B cell (primary cell): ENCODE measurements around the gene LCN12. TPM values are rescaled to one million over a fixed set of nuclear protein-coding genes. Genes with fewer than 3 reads are reported as not detected.

Experiments
- ATAC-seq: fragments of 200-7000 bp; cut with Tn5 transposase; one replicate; pipeline ENCODE4 v1.10.0; 2021; ENCODE audit warnings: low read depth, mild to moderate bottlenecking, moderate number of reproducible peaks, moderate library complexity
- CTCF ChIA-PET: fragments of 350-600 bp; sonication (Branson Sonifier 250); formaldehyde crosslinking; loops from one replicate; lab custom pipeline; 2021; ENCODE audit warnings: antibody characterized with exemption, inconsistent platforms; lab: Charles Lee
- POLR2A ChIA-PET: fragments of 350-600 bp; sonication (Branson Sonifier 250); formaldehyde crosslinking; loops from one replicate; lab custom pipeline; 2021; ENCODE audit warnings: antibody characterized with exemption; lab: Charles Lee
- DNase-seq: peaks from one replicate; pipeline ENCODE4 v3.0.0; 2013
- H2AFZ ChIP-seq: 2 replicates; pipeline ENCODE4 v1.6.1; 2012; ENCODE audit warnings: mild to moderate bottlenecking, low read depth, low read length; ENCODE audit not compliant: insufficient read depth, poor library complexity, severe bottlenecking
- H3K27ac ChIP-seq, 2 donors: 1 replicate in 1 of 2; 2 replicates in 1 of 2; pipeline ENCODE4 v1.5.1; 2012 to 2013; ENCODE audit warnings: low read length in 2 of 2, mild to moderate bottlenecking in 2 of 2, moderate library complexity in 1 of 2
- H3K27me3 ChIP-seq, 4 experiments: fragments of 200-600 bp in 1 of 4; sonication (generic) in 1 of 4; replicated peaks in 1 of 4; 1 replicate in 2 of 4; 2 replicates in 2 of 4; pipeline versions ENCODE4 v1.6.1 to v1.7.0; 2013 to 2016; ENCODE audit warnings: low read length in 3 of 4, mild to moderate bottlenecking in 2 of 4, mixed read lengths in 1 of 4, moderate library complexity in 1 of 4; ENCODE audit not compliant: insufficient read depth in 4 of 4, control insufficient read depth in 3 of 4; ENCODE audit errors: control extremely low read depth in 1 of 4
- H3K36me3 ChIP-seq, 2 experiments: replicated peaks in 1 of 2; 1 replicate in 1 of 2; 2 replicates in 1 of 2; pipeline versions ENCODE4 v1.6.1 to v1.7.1; 2013; ENCODE audit warnings: low read length in 1 of 2; ENCODE audit not compliant: insufficient read depth in 2 of 2, control insufficient read depth in 1 of 2; ENCODE audit errors: control extremely low read depth in 1 of 2, extremely low read depth in 1 of 2
- H3K4me1 ChIP-seq, 2 donors: fragments of 200-600 bp in 1 of 2; sonication (generic) in 1 of 2; 1 replicate in 1 of 2; 2 replicates in 1 of 2; pipeline versions ENCODE4 v1.5.1 to v1.6.1; 2013 to 2017; ENCODE audit warnings: low read length in 2 of 2; ENCODE audit not compliant: control insufficient read depth in 2 of 2, insufficient read depth in 2 of 2
- H3K4me2 ChIP-seq: replicated peaks from 2 replicates; pipeline ENCODE3; 2012; ENCODE audit warnings: mild to moderate bottlenecking, low read depth, low read length; ENCODE audit not compliant: poor library complexity, severe bottlenecking
- H3K4me3 ChIP-seq, 5 experiments: fragments of 200-600 bp in 1 of 5; sonication (generic) in 1 of 5; 1 replicate in 3 of 5; 2 replicates in 2 of 5; pipeline versions ENCODE4 v1.5.1 to v1.7.0; 2011 to 2016; ENCODE audit warnings: low read length in 4 of 5, mild to moderate bottlenecking in 4 of 5, low read depth in 2 of 5, control low read depth in 1 of 5, moderate library complexity in 1 of 5; ENCODE audit not compliant: insufficient read depth in 1 of 5; ENCODE audit errors: control extremely low read depth in 1 of 5, extremely low read depth in 1 of 5
- H3K79me2 ChIP-seq: fragments of 200-600 bp; sonication (generic); one replicate; pipeline ENCODE4 v1.6.0; 2016; ENCODE audit warnings: low read length; ENCODE audit not compliant: control insufficient read depth, insufficient read depth
- H3K9ac ChIP-seq: fragments of 200-600 bp; sonication (generic); 2 replicates; pipeline ENCODE4 v1.6.1; 2017; ENCODE audit warnings: mild to moderate bottlenecking, low read length, moderate library complexity
- H3K9me3 ChIP-seq, 3 donors: one replicate each; pipeline versions ENCODE4 v1.6.1 to v1.7.1; 2013; ENCODE audit warnings: low read length in 2 of 3; ENCODE audit not compliant: control insufficient read depth in 2 of 3, insufficient read depth in 1 of 3; ENCODE audit errors: control extremely low read depth in 1 of 3
- H4K20me1 ChIP-seq: 2 replicates; pipeline ENCODE4 v1.6.0; 2012; ENCODE audit warnings: mild to moderate bottlenecking, low read length; ENCODE audit not compliant: insufficient read depth, control insufficient read depth, poor library complexity, severe bottlenecking
- H3K27ac Mint-ChIP-seq: one replicate; pipeline ENCODE4 v1.8.0; 2021; ENCODE audit warnings: mixed read lengths
- H3K27me3 Mint-ChIP-seq: one replicate; pipeline ENCODE4 v1.8.0; 2021; ENCODE audit warnings: mixed read lengths
- H3K4me1 Mint-ChIP-seq: one replicate; pipeline ENCODE4 v1.8.0; 2021; ENCODE audit warnings: mixed read lengths
- H3K4me3 Mint-ChIP-seq: one replicate; pipeline ENCODE4 v1.8.0; 2021; ENCODE audit warnings: mixed read lengths
- H3K9me3 Mint-ChIP-seq: one replicate; pipeline ENCODE4 v1.8.0; 2022; ENCODE audit warnings: mixed read lengths; ENCODE audit not compliant: insufficient read depth
- CTCF ChIP-seq: fragments of 200-600 bp; IDR thresholded peaks from one replicate; pipeline ENCODE4 v1.8.0; 2022; ENCODE audit warnings: antibody characterized with exemption, mild to moderate bottlenecking
- EZH2 ChIP-seq: IDR thresholded peaks from 2 replicates; pipeline ENCODE4 v1.6.1; 2012; ENCODE audit warnings: borderline replicate concordance, low read depth, mild to moderate bottlenecking, moderate library complexity, low read length; ENCODE audit not compliant: insufficient read depth, poor library complexity, severe bottlenecking
- WGBS: methylation state at CpG from one replicate; pipeline ENCODE4 v1.1.5; 2013; ENCODE audit warnings: missing lambda C conversion rate; ENCODE audit not compliant: insufficient coverage; 5-methylcytosine and 5-hydroxymethylcytosine counted together
- intact Hi-C: fragments of 100-400 bp; cut with micrococcal nuclease; formaldehyde crosslinking; loops from one replicate; pipeline ENCODE4 v1.10.0; 2022
- polyA plus RNA-seq: library from polyadenylated mRNA; depleted of rRNA; stranded (reverse); fragments of >200 nt; gene quantifications from 2 replicates; pipeline ENCODE4 v1.2.3, GENCODE V29; 2012
- total RNA-seq, 2 donors: library from RNA; stranded (reverse); fragments of 120-200 nt in 1 of 2; gene quantifications; 1 replicate in 1 of 2; 2 replicates in 1 of 2; pipeline versions ENCODE4 v1.2.3 to v1.2.4, GENCODE V29; 2013 to 2022

LCN12 gene
- total and polyA plus RNA-seq, 2 donors (not counting 1 experiment from before 2014, with no cell fraction given): 2.4 to 2.6 TPM

GRCh38 chr9:136979769-136980587 lies 27.9 kb downstream of the LCN12 start:
- peaks cover 0 to 13% (median 0%) of the 10 kb centered on the region in 3 donors for H3K9me3 ChIP-seq
- ChIA-PET CTCF (no interaction called here), POLR2A (no interaction called here)
- H3K36me3 ChIP-seq: no peaks in the 10 kb centered on the region
- no peak overlapping the region for H3K4me3 ChIP-seq
- no peak overlapping the region for H2AFZ ChIP-seq
- H3K27me3 ChIP-seq: peaks cover 0 to 76% (median 17%) of the 10 kb centered on the region in 4 experiments
- H3K79me2 ChIP-seq: no peaks in the 10 kb centered on the region
- Mint-ChIP-seq H3K4me1 (peaks cover 7% of the 10 kb centered on the region), H3K27me3 (peaks cover 19% of the 10 kb centered on the region), H3K4me3 (no peak overlapping the region), H3K9me3 (no peaks in the 10 kb centered on the region), H3K27ac (no peak overlapping the region)
- no peaks in the 10 kb centered on the region for H4K20me1 ChIP-seq
- WGBS: 86% methylated on average over 25 of the region's 26 CpGs
- intact Hi-C loops: no loop called here
- no peak overlapping the region for H3K9ac ChIP-seq
- ATAC-seq (no peak), DNase-seq (no peak)
- H3K4me1 ChIP-seq: peaks cover 6 to 11% of the 10 kb centered on the region in 2 donors
- H3K4me2 ChIP-seq: no peak overlapping the region
- H3K27ac ChIP-seq: no peak overlapping the region
- TF ChIP-seq CTCF (no peak), EZH2 (no peak)
